H1 (cell line): Measurements from ENCODE around the gene ABCC4. TPM values are rescaled to one million over a fixed set of nuclear protein-coding genes. Genes with fewer than 3 reads are reported as not detected.

Experiments
- CTCF ChIA-PET: fragments of 300-600 bp; sonication (Branson Sonifier 250); formaldehyde crosslinking; loops from one replicate; lab custom pipeline; 2021; ENCODE audit not compliant: partially characterized antibody; lab: Charles Lee
- POLR2A ChIA-PET: fragments of 300-600 bp; sonication (Branson Sonifier 250); formaldehyde crosslinking; loops from one replicate; lab custom pipeline; 2021; ENCODE audit warnings: inconsistent platforms; ENCODE audit not compliant: partially characterized antibody; lab: Charles Lee
- DNase-seq, 2 experiments: peaks; one replicate each; pipeline versions ENCODE4 v3.0.0 to v3.0.0-alpha.2; 2010 to 2022; ENCODE audit warnings: low spot score in 2 of 2, low read depth in 1 of 2, mixed read lengths in 1 of 2
- FAIRE-seq: peaks from 2 replicates; lab custom pipeline; 2011; peaks lifted over from hg19 to GRCh38; lab: Jason Lieb, UNC
- H2AFZ ChIP-seq: 2 replicates; pipeline ENCODE4 v1.8.1; 2012; ENCODE audit warnings: low read length, inconsistent platforms
- H2AK5ac ChIP-seq: 2 replicates; pipeline ENCODE4 v1.6.1; 2013; ENCODE audit warnings: low read depth, low read length
- H2BK120ac ChIP-seq: replicated peaks from 2 replicates; pipeline ENCODE3; 2013; ENCODE audit warnings: low read depth, low read length, inconsistent platforms
- H2BK12ac ChIP-seq: 2 replicates; pipeline ENCODE4 v1.6.1; 2013; ENCODE audit warnings: low read depth, low read length
- H2BK15ac ChIP-seq: 2 replicates; pipeline ENCODE4 v1.6.1; 2013; ENCODE audit warnings: low read length
- H2BK20ac ChIP-seq: 2 replicates; pipeline ENCODE4 v1.6.1; 2013; ENCODE audit warnings: low read length
- H2BK5ac ChIP-seq: 2 replicates; pipeline ENCODE4 v1.6.1; 2013; ENCODE audit warnings: low read depth, low read length
- H3K14ac ChIP-seq: 2 replicates; pipeline ENCODE4 v1.6.1; 2013; ENCODE audit warnings: inconsistent platforms; ENCODE audit not compliant: insufficient read length
- H3K18ac ChIP-seq: 2 replicates; pipeline ENCODE4 v1.6.1; 2013; ENCODE audit warnings: low read length; ENCODE audit errors: extremely low read depth
- H3K23ac ChIP-seq: 2 replicates; pipeline ENCODE4 v1.6.1; 2013; ENCODE audit warnings: inconsistent platforms; ENCODE audit not compliant: insufficient read length
- H3K23me2 ChIP-seq: 2 replicates; pipeline ENCODE4 v1.6.1; 2013; ENCODE audit warnings: low read depth, low read length
- H3K27ac ChIP-seq: 2 replicates; pipeline ENCODE4 v1.6.1; 2011; ENCODE audit warnings: low read depth, low read length, inconsistent platforms
- H3K27me3 ChIP-seq, 4 experiments: replicated peaks in 1 of 4; 1 replicate in 1 of 4; 2 replicates in 3 of 4; pipeline versions ENCODE4 v1.6.1 to v1.8.1; 2011 to 2013; ENCODE audit warnings: low read length in 3 of 4, mild to moderate bottlenecking in 3 of 4, inconsistent platforms in 2 of 4, mixed read lengths in 2 of 4, moderate library complexity in 1 of 4; ENCODE audit not compliant: control insufficient read depth in 3 of 4, insufficient read depth in 3 of 4; ENCODE audit errors: extremely low read depth in 1 of 4
- H3K36me3 ChIP-seq, 4 experiments: 2 replicates each; pipeline versions ENCODE4 v1.6.1 to v1.8.1; 2011 to 2013; ENCODE audit warnings: mild to moderate bottlenecking in 4 of 4, low read length in 3 of 4, moderate library complexity in 2 of 4, control low read depth in 1 of 4, inconsistent platforms in 1 of 4; ENCODE audit not compliant: insufficient read depth in 4 of 4, control insufficient read depth in 2 of 4
- H3K4ac ChIP-seq: replicated peaks from 2 replicates; pipeline ENCODE3; 2013; ENCODE audit warnings: low read length, low read depth, mixed read lengths, inconsistent platforms; ENCODE audit not compliant: insufficient read length
- H3K4me1 ChIP-seq, 4 experiments: replicated peaks in 1 of 4; 1 replicate in 1 of 4; 2 replicates in 3 of 4; pipeline versions ENCODE4 v1.6.1 to v1.8.1; 2011 to 2013; ENCODE audit warnings: low read length in 3 of 4, inconsistent platforms in 2 of 4, mixed read lengths in 1 of 4; ENCODE audit not compliant: insufficient read depth in 4 of 4, control insufficient read depth in 3 of 4
- H3K4me2 ChIP-seq, 2 experiments: 2 replicates each; pipeline versions ENCODE4 v1.6.1 to v1.8.1; 2011 to 2013; ENCODE audit warnings: low read depth in 2 of 2, low read length in 2 of 2, control low read depth in 1 of 2, inconsistent platforms in 1 of 2, mild to moderate bottlenecking in 1 of 2; ENCODE audit not compliant: insufficient read depth in 1 of 2
- H3K4me3 ChIP-seq, 4 experiments: fragments of 200-600, 300-600 bp in 1 of 4; sonication (generic), shearing (Covaris generic), sonication (Bioruptor Twin) in 1 of 4; 2 replicates each; pipeline versions ENCODE4 v1.5.1 to v1.8.1; 2011 to 2016; ENCODE audit warnings: low read length in 4 of 4, low read depth in 3 of 4, control low read depth in 2 of 4, inconsistent platforms in 2 of 4, mild to moderate bottlenecking in 2 of 4, mixed read lengths in 1 of 4, moderate library complexity in 1 of 4; ENCODE audit not compliant: insufficient read depth in 2 of 4; ENCODE audit errors: extremely low read depth in 1 of 4
- H3K56ac ChIP-seq: replicated peaks from 2 replicates; pipeline ENCODE3; 2013; ENCODE audit warnings: low read depth, mild to moderate bottlenecking, mixed read lengths, low read length, inconsistent platforms; ENCODE audit not compliant: insufficient read length
- H3K79me1 ChIP-seq: 2 replicates; pipeline ENCODE4 v1.6.1; 2013; ENCODE audit warnings: low read depth, low read length, control low read depth
- H3K79me2 ChIP-seq, 2 experiments: 2 replicates each; pipeline versions ENCODE4 v1.6.1 to v1.8.1; 2012 to 2013; ENCODE audit warnings: low read length in 2 of 2, mild to moderate bottlenecking in 2 of 2, inconsistent platforms in 1 of 2; ENCODE audit not compliant: insufficient read depth in 2 of 2, control insufficient read depth in 1 of 2
- H3K9ac ChIP-seq, 4 experiments: replicated peaks in 1 of 4; 1 replicate in 1 of 4; 2 replicates in 3 of 4; pipeline versions ENCODE4 v1.6.1 to v1.8.1; 2011 to 2013; ENCODE audit warnings: low read depth in 3 of 4, low read length in 3 of 4, control low read depth in 2 of 4, mild to moderate bottlenecking in 2 of 4, moderate library complexity in 2 of 4, inconsistent platforms in 1 of 4; ENCODE audit errors: extremely low read depth in 1 of 4
- H3K9me3 ChIP-seq, 2 experiments: 2 replicates each; pipeline versions ENCODE4 v1.6.1 to v1.8.1; 2012 to 2013; ENCODE audit warnings: mild to moderate bottlenecking in 2 of 2, moderate library complexity in 2 of 2, control low read depth in 1 of 2, inconsistent platforms in 1 of 2, low read depth in 1 of 2, low read length in 1 of 2, mixed read lengths in 1 of 2; ENCODE audit not compliant: insufficient read depth in 2 of 2
- H4K20me1 ChIP-seq, 2 experiments: replicated peaks in 1 of 2; 2 replicates each; pipeline versions ENCODE3 to v1.8.1; 2011 to 2013; ENCODE audit warnings: inconsistent platforms in 2 of 2, low read length in 2 of 2, mild to moderate bottlenecking in 1 of 2; ENCODE audit not compliant: insufficient read depth in 2 of 2, control insufficient read depth in 1 of 2
- H4K5ac ChIP-seq: 2 replicates; pipeline ENCODE4 v1.6.1; 2013; ENCODE audit warnings: low read length, low read depth, mixed read lengths, inconsistent platforms; ENCODE audit not compliant: insufficient read length
- H4K8ac ChIP-seq: 2 replicates; pipeline ENCODE4 v1.8.0; 2013; ENCODE audit warnings: mild to moderate bottlenecking, moderate library complexity, low read length, inconsistent platforms; ENCODE audit not compliant: insufficient read depth; ENCODE audit errors: extremely low read depth
- H4K91ac ChIP-seq: replicated peaks from 2 replicates; pipeline ENCODE3; 2013; ENCODE audit warnings: low read length, mixed read lengths, inconsistent platforms; ENCODE audit not compliant: insufficient read length
- BRCA1 ChIP-seq: IDR thresholded peaks from 2 replicates; pipeline ENCODE4 v1.6.1; 2012; ENCODE audit warnings: low read depth, low read length, improper control_type of control experiment
- CBX5 ChIP-seq: fragments of 300-800, 300-1000 bp; sonication (generic); IDR thresholded peaks from 2 replicates; pipeline ENCODE4 v1.7.1; 2016; ENCODE audit warnings: antibody characterized with exemption, low read length, low read depth
- CHD2 ChIP-seq: IDR thresholded peaks from 2 replicates; pipeline ENCODE4 v1.6.1; 2012; ENCODE audit warnings: low read length, improper control_type of control experiment
- EGR1 ChIP-seq: IDR thresholded peaks from 2 replicates; pipeline ENCODE4 v1.6.1; 2011; ENCODE audit warnings: low read depth, low read length, borderline replicate concordance
- WGBS, 2 experiments: shearing (Covaris generic) in 1 of 2; methylation state at CpG; one replicate each; pipeline versions ENCODE4 v1.1.6 to v1.1.7; 2013 to 2015; ENCODE audit warnings: low lambda C conversion rate in 2 of 2, mixed read lengths in 2 of 2, inconsistent platforms in 1 of 2, low coverage in 1 of 2, missing lambda C conversion rate in 1 of 2; ENCODE audit not compliant: insufficient replicate concordance in 2 of 2, insufficient coverage in 1 of 2, insufficient read length in 1 of 2; ENCODE audit errors: extremely low coverage in 1 of 2, missing lambda C conversion rate in 1 of 2; 5-methylcytosine and 5-hydroxymethylcytosine counted together
- polyA plus RNA-seq, 7 experiments: library from polyadenylated mRNA; depleted of rRNA in 3 of 7; stranded (reverse) in 5 of 7; unstranded in 2 of 7; fragments of >200 nt in 5 of 7; fragments of 200-250 nt in 2 of 7; gene quantifications; 1 replicate in 5 of 7; 2 replicates in 1 of 7; 4 replicates in 1 of 7; pipeline versions ENCODE4 v1.2.1 to v1.2.3, GENCODE V29; 2011 to 2013; ENCODE audit warnings: missing spikeins in 2 of 7, mixed read lengths in 2 of 7
- total RNA-seq: library from RNA; stranded (reverse); fragmentation: NEBNext Ultra II Directional; extraction: Animal tissue kit (Norgen Biotek cat#: 25700); gene quantifications from 2 replicates; pipeline ENCODE4 v1.2.1, GENCODE V29; 2021

The ABCC4 gene
- total and polyA plus RNA-seq, 2 of the 8 experiments (the other 6 are each of a cell fraction or from before 2014, with no cell fraction given): 4.0 to 14.1 TPM

GRCh38 chr13:95195146-95195545, 106.1 kb downstream of the ABCC4 start:
- Histone ChIP-seq H4K8ac (no peak overlapping the region), H3K23ac (no peak overlapping the region), H3K14ac (no peak overlapping the region), H2AFZ (no peak overlapping the region), H2BK120ac (no peak overlapping the region), H3K36me3 (no peaks in the 10 kb centered on the region), H4K20me1 (no peaks in the 10 kb centered on the region), H3K4ac (no peak overlapping the region), H3K23me2 (no peaks in the 10 kb centered on the region), H3K79me2 (no peaks in the 10 kb centered on the region), H4K91ac (no peak overlapping the region), H3K9ac (no peak overlapping the region), H3K27me3 (no peaks in the 10 kb centered on the region), H3K9me3 (no peaks in the 10 kb centered on the region), H3K4me3 (no peak overlapping the region), H2BK20ac (no peak overlapping the region), H2BK12ac (no peak overlapping the region), H4K5ac (no peak overlapping the region), H3K56ac (no peak overlapping the region), H2BK15ac (no peak overlapping the region), H3K4me2 (no peak overlapping the region), H2AK5ac (no peak overlapping the region), H2BK5ac (no peak overlapping the region), H3K18ac (no peak overlapping the region), H3K27ac (no peak overlapping the region), H3K4me1 (no peaks in the 10 kb centered on the region; a peak in 2 of 7 replicates), H3K79me1 (no peaks in the 10 kb centered on the region)
- 88% methylated on average over 6 of the region's 6 CpGs; no CpG with 5 or more reads in 1 of the 2 experiments for WGBS, 2 experiments
- TF ChIP-seq CBX5: no peak
- TF ChIP-seq EGR1: no peak
- no peak for TF ChIP-seq BRCA1
- no peak for TF ChIP-seq CHD2
- no peak for DNase-seq
- no peak for FAIRE-seq
- ChIA-PET CTCF (interaction anchor here (0.6 to 10.5 kb wide), 4 partner anchors 15 to 207 kb away, joined by 4 to 336 read pairs (median 4); no protein-coding TSS in a partner anchor), POLR2A (no interaction called here)
